ENCODE data around the gene MLXIP.

DNA sequence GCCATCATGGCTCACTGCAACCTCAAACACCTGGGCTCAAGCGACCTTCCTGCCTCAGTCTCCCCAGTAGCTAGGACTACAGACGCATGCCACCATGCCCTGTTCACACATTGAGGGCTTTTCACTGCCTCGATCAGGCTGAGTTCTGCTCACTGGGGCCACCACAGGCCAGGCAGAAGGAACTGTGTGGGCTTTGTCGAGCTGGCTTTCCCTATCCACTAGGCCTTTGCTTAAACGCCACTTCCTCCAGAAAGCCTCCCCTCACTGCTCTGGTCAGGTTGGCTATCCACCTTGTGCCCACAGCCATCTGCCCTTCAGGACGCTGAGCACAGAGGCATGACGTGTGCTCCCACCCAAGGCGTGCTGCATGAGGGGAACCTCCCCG, 45.2 kb downstream of the MLXIP start:
- TF ChIP-seq MXI1 (conservative IDR thresholded peaks at IDR 0.05; ENCODE audit: poor library complexity, severe bottlenecking) (no peak), EZH2 (IDR thresholded peaks at IDR 0.05; ENCODE audit: borderline replicate concordance, insufficient read depth, low read length, poor library complexity, severe bottlenecking) (no peak), POLR2AphosphoS5 (IDR thresholded peaks at IDR 0.05) (no peak), RAD21 (conservative IDR thresholded peaks at IDR 0.05) (no peak), TAF1 (IDR thresholded peaks at IDR 0.05; ENCODE audit: low read depth) (no peak)
- TF ChIP-seq, protein P1, sequence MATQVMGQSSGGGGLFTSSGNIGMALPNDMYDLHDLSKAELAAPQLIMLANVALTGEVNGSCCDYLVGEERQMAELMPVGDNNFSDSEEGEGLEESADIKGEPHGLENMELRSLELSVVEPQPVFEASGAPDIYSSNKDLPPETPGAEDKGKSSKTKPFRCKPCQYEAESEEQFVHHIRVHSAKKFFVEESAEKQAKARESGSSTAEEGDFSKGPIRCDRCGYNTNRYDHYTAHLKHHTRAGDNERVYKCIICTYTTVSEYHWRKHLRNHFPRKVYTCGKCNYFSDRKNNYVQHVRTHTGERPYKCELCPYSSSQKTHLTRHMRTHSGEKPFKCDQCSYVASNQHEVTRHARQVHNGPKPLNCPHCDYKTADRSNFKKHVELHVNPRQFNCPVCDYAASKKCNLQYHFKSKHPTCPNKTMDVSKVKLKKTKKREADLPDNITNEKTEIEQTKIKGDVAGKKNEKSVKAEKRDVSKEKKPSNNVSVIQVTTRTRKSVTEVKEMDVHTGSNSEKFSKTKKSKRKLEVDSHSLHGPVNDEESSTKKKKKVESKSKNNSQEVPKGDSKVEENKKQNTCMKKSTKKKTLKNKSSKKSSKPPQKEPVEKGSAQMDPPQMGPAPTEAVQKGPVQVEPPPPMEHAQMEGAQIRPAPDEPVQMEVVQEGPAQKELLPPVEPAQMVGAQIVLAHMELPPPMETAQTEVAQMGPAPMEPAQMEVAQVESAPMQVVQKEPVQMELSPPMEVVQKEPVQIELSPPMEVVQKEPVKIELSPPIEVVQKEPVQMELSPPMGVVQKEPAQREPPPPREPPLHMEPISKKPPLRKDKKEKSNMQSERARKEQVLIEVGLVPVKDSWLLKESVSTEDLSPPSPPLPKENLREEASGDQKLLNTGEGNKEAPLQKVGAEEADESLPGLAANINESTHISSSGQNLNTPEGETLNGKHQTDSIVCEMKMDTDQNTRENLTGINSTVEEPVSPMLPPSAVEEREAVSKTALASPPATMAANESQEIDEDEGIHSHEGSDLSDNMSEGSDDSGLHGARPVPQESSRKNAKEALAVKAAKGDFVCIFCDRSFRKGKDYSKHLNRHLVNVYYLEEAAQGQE (IDR thresholded peaks at IDR 0.05; ENCODE audit: borderline replicate concordance) = no peak
- TF ChIP-seq, protein P2, sequence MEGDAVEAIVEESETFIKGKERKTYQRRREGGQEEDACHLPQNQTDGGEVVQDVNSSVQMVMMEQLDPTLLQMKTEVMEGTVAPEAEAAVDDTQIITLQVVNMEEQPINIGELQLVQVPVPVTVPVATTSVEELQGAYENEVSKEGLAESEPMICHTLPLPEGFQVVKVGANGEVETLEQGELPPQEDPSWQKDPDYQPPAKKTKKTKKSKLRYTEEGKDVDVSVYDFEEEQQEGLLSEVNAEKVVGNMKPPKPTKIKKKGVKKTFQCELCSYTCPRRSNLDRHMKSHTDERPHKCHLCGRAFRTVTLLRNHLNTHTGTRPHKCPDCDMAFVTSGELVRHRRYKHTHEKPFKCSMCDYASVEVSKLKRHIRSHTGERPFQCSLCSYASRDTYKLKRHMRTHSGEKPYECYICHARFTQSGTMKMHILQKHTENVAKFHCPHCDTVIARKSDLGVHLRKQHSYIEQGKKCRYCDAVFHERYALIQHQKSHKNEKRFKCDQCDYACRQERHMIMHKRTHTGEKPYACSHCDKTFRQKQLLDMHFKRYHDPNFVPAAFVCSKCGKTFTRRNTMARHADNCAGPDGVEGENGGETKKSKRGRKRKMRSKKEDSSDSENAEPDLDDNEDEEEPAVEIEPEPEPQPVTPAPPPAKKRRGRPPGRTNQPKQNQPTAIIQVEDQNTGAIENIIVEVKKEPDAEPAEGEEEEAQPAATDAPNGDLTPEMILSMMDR (IDR thresholded peaks at IDR 0.05; ENCODE audit: poor library complexity, severe bottlenecking) = no peak

Data from neural cell (in vitro differentiated cells).